ENCODE data around the gene ZNF425. TPM values are rescaled to one million over a fixed set of nuclear protein-coding genes. Genes with fewer than 3 reads are reported as not detected.

ZNF425 gene
- total and polyA plus RNA-seq, 2 experiments from 2014 or later = 4.3 to 5.0 TPM

GRCh38 chr7:149102666-149103065 is 23.5 kb downstream of the ZNF425 start:
- H3K4me2 ChIP-seq = no peak overlapping the region
- H3K27me3 ChIP-seq (ENCODE audit: insufficient read depth) = no peaks in the 10 kb centered on the region
- H3K4me3 ChIP-seq = no peak overlapping the region
- Mint-ChIP-seq H3K4me1 (peaks cover 4% of the 10 kb centered on the region; the same call in 2 of the 3 replicates), H3K36me3 (ENCODE audit: low read depth) (peaks cover 29% of the 10 kb centered on the region), H3K9me3 (no peaks in the 10 kb centered on the region), H3K27me3 (ENCODE audit: insufficient read depth, low read depth, poor library complexity) (peaks cover 10% of the 10 kb centered on the region), H3K4me3 (no peak overlapping the region), H3K27ac (no peak overlapping the region)
- no peak overlapping the region for H3K27ac ChIP-seq (ENCODE audit: low read depth)
- ATAC-seq (no peak), DNase-seq (ENCODE audit: low spot score) (no peak)
- H3K9me2 ChIP-seq (ENCODE audit: insufficient read depth) = no peaks in the 10 kb centered on the region
- TF ChIP-seq JUNB (IDR thresholded peaks at IDR 0.05; ENCODE audit: unreplicated experiment) = no peak
- no peak for TF ChIP-seq STAT1 (IDR thresholded peaks at IDR 0.05; ENCODE audit: unreplicated experiment)
- TF ChIP-seq, protein P1, sequence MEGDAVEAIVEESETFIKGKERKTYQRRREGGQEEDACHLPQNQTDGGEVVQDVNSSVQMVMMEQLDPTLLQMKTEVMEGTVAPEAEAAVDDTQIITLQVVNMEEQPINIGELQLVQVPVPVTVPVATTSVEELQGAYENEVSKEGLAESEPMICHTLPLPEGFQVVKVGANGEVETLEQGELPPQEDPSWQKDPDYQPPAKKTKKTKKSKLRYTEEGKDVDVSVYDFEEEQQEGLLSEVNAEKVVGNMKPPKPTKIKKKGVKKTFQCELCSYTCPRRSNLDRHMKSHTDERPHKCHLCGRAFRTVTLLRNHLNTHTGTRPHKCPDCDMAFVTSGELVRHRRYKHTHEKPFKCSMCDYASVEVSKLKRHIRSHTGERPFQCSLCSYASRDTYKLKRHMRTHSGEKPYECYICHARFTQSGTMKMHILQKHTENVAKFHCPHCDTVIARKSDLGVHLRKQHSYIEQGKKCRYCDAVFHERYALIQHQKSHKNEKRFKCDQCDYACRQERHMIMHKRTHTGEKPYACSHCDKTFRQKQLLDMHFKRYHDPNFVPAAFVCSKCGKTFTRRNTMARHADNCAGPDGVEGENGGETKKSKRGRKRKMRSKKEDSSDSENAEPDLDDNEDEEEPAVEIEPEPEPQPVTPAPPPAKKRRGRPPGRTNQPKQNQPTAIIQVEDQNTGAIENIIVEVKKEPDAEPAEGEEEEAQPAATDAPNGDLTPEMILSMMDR (conservative IDR thresholded peaks at IDR 0.05; ENCODE audit: low read depth in 2 of 2) = no peak
- no peaks in the 10 kb centered on the region for H3K79me2 ChIP-seq (replicated peaks; ENCODE audit: insufficient read depth)
- H3K36me3 ChIP-seq (ENCODE audit: insufficient read depth) = no peaks in the 10 kb centered on the region
- no peaks in the 10 kb centered on the region for H3F3A ChIP-seq (replicated peaks; ENCODE audit: low read depth)
- no peaks in the 10 kb centered on the region for H3K4me1 ChIP-seq (ENCODE audit: insufficient read depth)
- no peak overlapping the region for H2AFZ ChIP-seq
- H4K20me1 ChIP-seq (replicated peaks; ENCODE audit: insufficient read depth) = no peaks in the 10 kb centered on the region

DNA sequence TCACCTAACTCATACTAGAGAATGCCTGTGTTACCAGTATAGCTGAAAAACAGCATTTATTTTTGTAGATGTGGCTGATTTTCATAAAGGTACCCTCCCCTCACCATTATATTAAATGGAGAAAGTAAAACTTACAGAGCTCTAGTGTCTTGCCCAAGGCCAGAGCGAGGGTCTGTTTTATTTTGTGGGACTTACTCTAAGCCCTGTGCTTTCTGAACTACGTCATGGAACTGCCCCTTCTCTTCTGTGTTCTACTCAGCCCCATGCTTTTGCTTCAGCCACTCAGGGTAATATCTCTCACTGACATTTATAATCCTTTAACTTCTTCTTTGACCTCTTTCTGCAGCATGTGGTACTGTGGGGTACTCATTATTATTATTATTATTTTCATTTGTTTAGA is 25.3 kb downstream of the ZNF425 start:
- H3K27ac Mint-ChIP-seq = peak overlapping the region; percentile 50; the same call in 1 of the 2 replicates
- H3K9me2 ChIP-seq (ENCODE audit: insufficient read depth) = no peaks in the 10 kb centered on the region
- peaks cover 24% of the 10 kb centered on the region for H3K36me3 Mint-ChIP-seq (ENCODE audit: low read depth)
- peak overlapping the region; percentile 15; the same call in 1 of the 3 replicates for H3K4me3 Mint-ChIP-seq
- H3K79me2 ChIP-seq (replicated peaks; ENCODE audit: insufficient read depth) = no peaks in the 10 kb centered on the region
- no peaks in the 10 kb centered on the region for H3K9me3 Mint-ChIP-seq
- H3K4me2 ChIP-seq = no peak overlapping the region
- peaks cover 15% of the 10 kb centered on the region for H3K27me3 Mint-ChIP-seq (ENCODE audit: insufficient read depth, low read depth, poor library complexity)
- H4K20me1 ChIP-seq (replicated peaks; ENCODE audit: insufficient read depth) = no peaks in the 10 kb centered on the region
- H2AFZ ChIP-seq = no peak overlapping the region; the same call in 1 of the 2 replicates
- H3K4me3 ChIP-seq = no peak overlapping the region
- H3K27ac ChIP-seq (ENCODE audit: low read depth) = no peak overlapping the region
- no peaks in the 10 kb centered on the region for H3K36me3 ChIP-seq (ENCODE audit: insufficient read depth)
- ATAC-seq (no peak), DNase-seq (ENCODE audit: low spot score) (no peak)
- no peaks in the 10 kb centered on the region for H3K27me3 ChIP-seq (ENCODE audit: insufficient read depth)
- no peaks in the 10 kb centered on the region for H3K4me1 ChIP-seq (ENCODE audit: insufficient read depth)
- H3F3A ChIP-seq (replicated peaks; ENCODE audit: low read depth) = no peaks in the 10 kb centered on the region
- H3K4me1 Mint-ChIP-seq = peaks cover 10% of the 10 kb centered on the region
- TF ChIP-seq ZNF331 (CRISPR knock-in tag; IDR thresholded peaks at IDR 0.05; ENCODE audit: low read depth) (no peak), CREB1 (CRISPR knock-in tag; IDR thresholded peaks at IDR 0.05; ENCODE audit: low read depth) (no peak), ZNF462 (CRISPR knock-in tag; IDR thresholded peaks at IDR 0.05) (no peak), ETS1 (IDR thresholded peaks at IDR 0.05) (no peak), EZH2 (IDR thresholded peaks at IDR 0.05; ENCODE audit: low read depth, unreplicated experiment) (no peak), REST (IDR thresholded peaks at IDR 0.05; ENCODE audit: unreplicated experiment) (no peak)

Measured in GM23338 (cell line).